GM19099 (cell line): ENCODE data around the gene DNAJA4.

Experiments used
- POLR2A ChIP-seq: IDR thresholded peaks from 3 replicates; pipeline ENCODE4 v1.6.1; 2011; ENCODE audit warnings: low read depth; ENCODE audit not compliant: insufficient read length; ENCODE audit errors: extremely low read depth

The DNAJA4 gene

GRCh38 chr15:78236491-78236890 lies 27.9 kb upstream of the DNAJA4 start:
- TF ChIP-seq POLR2A = no peak

- no peak for TF ChIP-seq POLR2A
Observed at GRCh38 chr15:78237146-78237545, 27.2 kb upstream of the DNAJA4 start.

GRCh38 chr15:78239811-78240210 lies 24.6 kb upstream of the DNAJA4 start:
- TF ChIP-seq POLR2A = no peak

GRCh38 chr15:78241017-78241416 lies 23.3 kb upstream of the DNAJA4 start:
- TF ChIP-seq POLR2A = no peak

GRCh38 chr15:78242128-78242527 lies 22.2 kb upstream of the DNAJA4 start:
- no peak for TF ChIP-seq POLR2A

GRCh38 chr15:78243058-78243457 lies 21.3 kb upstream of the DNAJA4 start:
- TF ChIP-seq POLR2A = no peak

GRCh38 chr15:78243491-78243941 lies 20.8 kb upstream of the DNAJA4 start:
- no peak for TF ChIP-seq POLR2A

- TF ChIP-seq POLR2A = no peak
Observed at GRCh38 chr15:78244101-78244500, 20.3 kb upstream of the DNAJA4 start.

- TF ChIP-seq POLR2A = no peak
Observed at GRCh38 chr15:78244893-78245292, 19.5 kb upstream of the DNAJA4 start.

GRCh38 chr15:78247911-78248310 lies 16.5 kb upstream of the DNAJA4 start:
- TF ChIP-seq POLR2A = no peak

GRCh38 chr15:78249131-78249530 lies 15.2 kb upstream of the DNAJA4 start:
- TF ChIP-seq POLR2A = no peak

GRCh38 chr15:78251136-78251535 lies 13.2 kb upstream of the DNAJA4 start:
- no peak for TF ChIP-seq POLR2A

- no peak for TF ChIP-seq POLR2A
Observed at GRCh38 chr15:78255421-78256043, 8.8 kb upstream of the DNAJA4 start.

- no peak for TF ChIP-seq POLR2A
Observed at GRCh38 chr15:78256044-78256437, 8.3 kb upstream of the DNAJA4 start.

GRCh38 chr15:78257681-78258080 lies 6.7 kb upstream of the DNAJA4 start:
- no peak for TF ChIP-seq POLR2A

- TF ChIP-seq POLR2A = no peak
Observed at GRCh38 chr15:78259232-78259631, 5.1 kb upstream of the DNAJA4 start.

- TF ChIP-seq POLR2A = no peak
Observed at GRCh38 chr15:78260489-78260888, 3.9 kb upstream of the DNAJA4 start.
